Measurements from ENCODE around the gene TOM1. TPM values are rescaled to one million over a fixed set of nuclear protein-coding genes. Genes with fewer than 3 reads are reported as not detected.

The TOM1 gene
- total RNA-seq, 4 donors from 2014 or later: 56.3 to 183 (median 104) TPM

- in situ Hi-C loops (cut with MboI; ENCODE audit: low pct_ligation_motif_present in 1 of 4, low pct_unique_long_range_greater_than_20kb in 1 of 4, low sequenced_read_pairs in 3 of 4): no loop called here
- peaks cover 26 to 72% (median 38%) of the 10 kb centered on the region in 4 donors for H3K4me1 ChIP-seq
- H3K27ac ChIP-seq: no peak overlapping the region
- no peaks in the 10 kb centered on the region for H3K27me3 ChIP-seq
- no peaks in the 10 kb centered on the region for H3K9me3 ChIP-seq
- H3K36me3 ChIP-seq: no peaks in the 10 kb centered on the region
- 82 to 84% methylated on average over 3 of the region's 3 CpGs for WGBS, 2 donors (ENCODE audit: low coverage in 1 of 2)
- H3K4me3 ChIP-seq: no peak overlapping the region
- intact Hi-C loops (cut with DNase I; ENCODE audit: low total_unique reads): no loop called here
- TF ChIP-seq POLR2AphosphoS5 (IDR thresholded peaks at IDR 0.05) (no peak), POLR2A (IDR thresholded peaks at IDR 0.05) (no peak), CTCF (IDR thresholded peaks at IDR 0.05) (no peak), EP300 (IDR thresholded peaks at IDR 0.05; ENCODE audit: low read depth) (no peak)
- DNase-seq: no peak
Measured at GRCh38 chr22:35375031-35375430, 75.3 kb downstream of the TOM1 start.

- no peaks in the 10 kb centered on the region for H3K9me3 ChIP-seq
- 80 to 86% methylated on average over 1 to 8 of the region's 8 CpGs for WGBS, 2 donors (ENCODE audit: low coverage in 1 of 2)
- H3K27ac ChIP-seq: no peak overlapping the region
- peaks cover 31 to 77% (median 43%) of the 10 kb centered on the region in 4 donors for H3K4me1 ChIP-seq
- intact Hi-C loops (cut with DNase I; ENCODE audit: low total_unique reads): no loop called here
- in situ Hi-C loops (cut with MboI; ENCODE audit: low pct_ligation_motif_present in 1 of 4, low pct_unique_long_range_greater_than_20kb in 1 of 4, low sequenced_read_pairs in 3 of 4): no loop called here
- DNase-seq: no peak
- TF ChIP-seq POLR2A (IDR thresholded peaks at IDR 0.05) (no peak), POLR2AphosphoS5 (IDR thresholded peaks at IDR 0.05) (no peak), CTCF (IDR thresholded peaks at IDR 0.05) (no peak), EP300 (IDR thresholded peaks at IDR 0.05; ENCODE audit: low read depth) (no peak)
- H3K36me3 ChIP-seq: no peaks in the 10 kb centered on the region
- no peak overlapping the region for H3K4me3 ChIP-seq
- no peaks in the 10 kb centered on the region for H3K27me3 ChIP-seq
Measured at GRCh38 chr22:35375526-35375925, 75.8 kb downstream of the TOM1 start.

GRCh38 chr22:35376728-35377472 is 77.2 kb downstream of the TOM1 start:
- H3K4me3 ChIP-seq: no peak overlapping the region
- H3K36me3 ChIP-seq: no peaks in the 10 kb centered on the region
- H3K27me3 ChIP-seq: no peaks in the 10 kb centered on the region
- intact Hi-C loops (cut with DNase I; ENCODE audit: low total_unique reads) (no loop called here), in situ Hi-C loops (cut with MboI; ENCODE audit: low pct_ligation_motif_present in 1 of 4, low pct_unique_long_range_greater_than_20kb in 1 of 4, low sequenced_read_pairs in 3 of 4) (no loop called here)
- peaks cover 32 to 80% (median 53%) of the 10 kb centered on the region in 4 donors for H3K4me1 ChIP-seq
- peak; percentile 94 for DNase-seq
- TF ChIP-seq CTCF (IDR thresholded peaks at IDR 0.05): no peak
- TF ChIP-seq POLR2AphosphoS5 (IDR thresholded peaks at IDR 0.05): peak; percentile 83 to 88 (median 86)
- no peak for TF ChIP-seq POLR2A (IDR thresholded peaks at IDR 0.05)
- TF ChIP-seq EP300 (IDR thresholded peaks at IDR 0.05; ENCODE audit: low read depth): peak; percentile 71
- peak overlapping the region; percentile 81 to 88 (median 85) for H3K27ac ChIP-seq
- 5 to 10% methylated on average over 3 to 17 of the region's 17 CpGs for WGBS, 2 donors (ENCODE audit: low coverage in 1 of 2)
- H3K9me3 ChIP-seq: no peaks in the 10 kb centered on the region

- Histone ChIP-seq H3K9me3 (no peaks in the 10 kb centered on the region), H3K4me3 (no peak overlapping the region), H3K36me3 (no peaks in the 10 kb centered on the region), H3K4me1 (peaks cover 29 to 76% (median 50%) of the 10 kb centered on the region in 4 donors), H3K27ac (peak overlapping the region; percentile 81 to 88 (median 85)), H3K27me3 (no peaks in the 10 kb centered on the region)
- in situ Hi-C loops (cut with MboI; ENCODE audit: low pct_ligation_motif_present in 1 of 4, low pct_unique_long_range_greater_than_20kb in 1 of 4, low sequenced_read_pairs in 3 of 4) (no loop called here), intact Hi-C loops (cut with DNase I; ENCODE audit: low total_unique reads) (no loop called here)
- WGBS, 2 donors (ENCODE audit: low coverage in 1 of 2): 87% methylated on average over 3 of the region's 3 CpGs; no CpG with 5 or more reads in 1 of the 2 donors
- DNase-seq: no peak
- TF ChIP-seq CTCF (IDR thresholded peaks at IDR 0.05): no peak
- TF ChIP-seq POLR2A (IDR thresholded peaks at IDR 0.05): no peak
- TF ChIP-seq POLR2AphosphoS5 (IDR thresholded peaks at IDR 0.05): no peak
- no peak for TF ChIP-seq EP300 (IDR thresholded peaks at IDR 0.05; ENCODE audit: low read depth)
Measured at GRCh38 chr22:35377735-35378134, 78.0 kb downstream of the TOM1 start.

Data from transverse colon (tissue), 4 donors.